Endodermal cell (in vitro differentiated cells): ENCODE measurements around the gene CCDC83. TPM values are rescaled to one million over a fixed set of nuclear protein-coding genes. Genes with fewer than 3 reads are reported as not detected.

ENCODE experiments used
- DNase-seq: peaks from one replicate; pipeline ENCODE4 v3.0.0-alpha.2; 2017
- H3K27ac ChIP-seq: 2 replicates; pipeline ENCODE4 v1.5.1; 2013; ENCODE audit warnings: mild to moderate bottlenecking, low read depth, low read length, moderate library complexity
- H3K27me3 ChIP-seq: 2 replicates; pipeline ENCODE4 v1.6.1; 2013; ENCODE audit warnings: mild to moderate bottlenecking, low read length, moderate library complexity; ENCODE audit not compliant: insufficient read depth, control insufficient read depth, poor library complexity, severe bottlenecking
- H3K36me3 ChIP-seq: 2 replicates; pipeline ENCODE4 v1.7.0; 2013; ENCODE audit warnings: mild to moderate bottlenecking, low read length, moderate library complexity; ENCODE audit not compliant: control insufficient read depth, insufficient read depth
- H3K4me1 ChIP-seq: one replicate; pipeline ENCODE4 v1.7.0; 2013; ENCODE audit warnings: low read length; ENCODE audit not compliant: control insufficient read depth, insufficient read depth
- H3K4me3 ChIP-seq: 2 replicates; pipeline ENCODE4 v1.5.1; 2013; ENCODE audit warnings: mild to moderate bottlenecking, low read length, moderate library complexity
- H3K9ac ChIP-seq: 2 replicates; pipeline ENCODE4 v1.6.1; 2013; ENCODE audit warnings: mild to moderate bottlenecking, low read length, moderate library complexity; ENCODE audit not compliant: poor library complexity, severe bottlenecking; ENCODE audit errors: extremely low read depth
- H3K9me3 ChIP-seq: 2 replicates; pipeline ENCODE4 v1.6.1; 2013; ENCODE audit warnings: mild to moderate bottlenecking, low read length, moderate library complexity; ENCODE audit not compliant: control insufficient read depth
- H3K27ac Mint-ChIP-seq: 2 replicates; pipeline ENCODE4 v1.8.0; 2020; ENCODE audit warnings: mixed read lengths
- H3K27me3 Mint-ChIP-seq: 2 replicates; pipeline ENCODE4 v1.8.0; 2021; ENCODE audit warnings: mild to moderate bottlenecking, mixed read lengths; ENCODE audit not compliant: insufficient read depth
- H3K36me3 Mint-ChIP-seq: 2 replicates; pipeline ENCODE4 v1.8.0; 2020; ENCODE audit warnings: low read depth, mixed read lengths
- H3K4me1 Mint-ChIP-seq: 2 replicates; pipeline ENCODE4 v1.8.0; 2020; ENCODE audit warnings: mixed read lengths
- H3K4me3 Mint-ChIP-seq: 2 replicates; pipeline ENCODE4 v1.8.0; 2020; ENCODE audit warnings: mild to moderate bottlenecking, moderate library complexity, mixed read lengths
- H3K9me3 Mint-ChIP-seq: 2 replicates; pipeline ENCODE4 v1.8.0; 2020; ENCODE audit warnings: mild to moderate bottlenecking, mixed read lengths
- CTCF ChIP-seq: fragments of 200-600 bp; sonication (generic); conservative IDR thresholded peaks from 2 replicates; pipeline ENCODE4 v1.5.0; 2021; ENCODE audit warnings: antibody characterized with exemption, mild to moderate bottlenecking
- WGBS, 2 experiments: methylation state at CpG; one replicate each; pipeline versions ENCODE4 v1.1.5 to v1.1.7; 2013; ENCODE audit warnings: missing lambda C conversion rate in 2 of 2, mixed read lengths in 1 of 2; ENCODE audit not compliant: insufficient coverage in 1 of 2, insufficient read length in 1 of 2; 5-methylcytosine and 5-hydroxymethylcytosine counted together
- total RNA-seq, 2 donors: library from RNA; stranded (reverse); fragmentation: NEBNext Ultra II Directional in 1 of 2; extraction: Animal tissue kit (Norgen Biotek cat#: 25700) in 1 of 2; gene quantifications; 2 replicates in 1 of 2; 3 replicates in 1 of 2; pipeline ENCODE4 v1.2.1, GENCODE V29; 2021

Gene CCDC83
- total RNA-seq, 2 donors from 2014 or later = not detected

GRCh38 chr11:85825616-85826015 lies 29.6 kb upstream of the CCDC83 start:
- Histone ChIP-seq H3K27me3 (peaks cover 5% of the 10 kb centered on the region), H3K9ac (no peak overlapping the region), H3K4me3 (no peak overlapping the region), H3K4me1 (no peaks in the 10 kb centered on the region), H3K36me3 (no peaks in the 10 kb centered on the region), H3K9me3 (no peaks in the 10 kb centered on the region), H3K27ac (no peak overlapping the region)
- TF ChIP-seq CTCF = no peak
- Mint-ChIP-seq H3K4me1 (peaks cover under 1% of the 10 kb centered on the region), H3K9me3 (no peaks in the 10 kb centered on the region), H3K27ac (no peak overlapping the region), H3K4me3 (no peak overlapping the region), H3K36me3 (no peaks in the 10 kb centered on the region), H3K27me3 (peaks cover 16% of the 10 kb centered on the region)
- WGBS, 2 experiments = 69% methylated on average over 3 of the region's 3 CpGs; no CpG with 5 or more reads in 1 of the 2 experiments
- DNase-seq = no peak

GRCh38 chr11:85826116-85826855 lies 28.9 kb upstream of the CCDC83 start:
- no peaks in the 10 kb centered on the region for H3K36me3 Mint-ChIP-seq
- H3K4me1 Mint-ChIP-seq = peaks cover 6% of the 10 kb centered on the region
- peak; percentile 77 for TF ChIP-seq CTCF
- no peaks in the 10 kb centered on the region for H3K4me1 ChIP-seq
- H3K9me3 ChIP-seq = no peaks in the 10 kb centered on the region
- no peaks in the 10 kb centered on the region for H3K9me3 Mint-ChIP-seq
- no peak overlapping the region for H3K4me3 ChIP-seq
- H3K4me3 Mint-ChIP-seq = no peak overlapping the region
- no peak overlapping the region for H3K27ac ChIP-seq
- no peak overlapping the region for H3K9ac ChIP-seq
- no peak overlapping the region for H3K27ac Mint-ChIP-seq
- H3K27me3 ChIP-seq = peaks cover 5% of the 10 kb centered on the region
- H3K27me3 Mint-ChIP-seq = peaks cover 14% of the 10 kb centered on the region
- 83% methylated on average over 5 to 7 of the region's 7 CpGs for WGBS, 2 experiments
- no peaks in the 10 kb centered on the region for H3K36me3 ChIP-seq
- peak; percentile 81 for DNase-seq

GRCh38 chr11:85827748-85828639 lies 27.2 kb upstream of the CCDC83 start:
- H3K4me3 ChIP-seq = no peak overlapping the region
- Mint-ChIP-seq H3K4me3 (no peak overlapping the region), H3K27me3 (peaks cover 11% of the 10 kb centered on the region), H3K36me3 (no peaks in the 10 kb centered on the region), H3K27ac (no peak overlapping the region), H3K4me1 (peaks cover 9% of the 10 kb centered on the region), H3K9me3 (no peaks in the 10 kb centered on the region)
- no peaks in the 10 kb centered on the region for H3K4me1 ChIP-seq
- 77% methylated on average over 2 of the region's 2 CpGs; no CpG with 5 or more reads in 1 of the 2 experiments for WGBS, 2 experiments
- H3K9me3 ChIP-seq = no peaks in the 10 kb centered on the region
- no peak overlapping the region for H3K27ac ChIP-seq
- H3K27me3 ChIP-seq = peaks cover 5% of the 10 kb centered on the region
- H3K36me3 ChIP-seq = no peaks in the 10 kb centered on the region
- no peak overlapping the region for H3K9ac ChIP-seq
- no peak for DNase-seq
- no peak for TF ChIP-seq CTCF
